ENCODE measurements around the gene DOC2A. TPM values are rescaled to one million over a fixed set of nuclear protein-coding genes. Genes with fewer than 3 reads are reported as not detected.

The DOC2A gene
- total and polyA plus RNA-seq, 9 of the 15 experiments (the other 6 are each of a cell fraction or from before 2014, with no cell fraction given), result 0.03 to 0.38 (median 0.28) TPM; not detected in 1

GRCh38 chr16:30009085-30009862 is 1.6 kb downstream of the DOC2A start:
- DNase-seq (ENCODE audit: extremely low read depth in 1 of 4, low spot score in 3 of 4) (no peak), FAIRE-seq (no peak), ATAC-seq (no peak)
- H3K9me3 ChIP-seq (replicated peaks; ENCODE audit: control insufficient read depth, insufficient read depth, low read depth, low read length), result no peaks in the 10 kb centered on the region
- intact Hi-C loops (cut with micrococcal nuclease) (loop anchor here (5.0 kb wide), 1 partner anchor 147 kb away; the partner anchor contains the start of gene CDIPT), in situ Hi-C loops (cut with MboI) (no loop called here)
- no peaks in the 10 kb centered on the region for H3K79me2 ChIP-seq (ENCODE audit: control insufficient read depth, insufficient read depth, low read length)
- no peaks in the 10 kb centered on the region for H3K9me1 ChIP-seq (ENCODE audit: control insufficient read depth, insufficient read depth, low read length)
- H3K4me3 ChIP-seq, result no peak overlapping the region
- peaks cover 0 to 9% of the 10 kb centered on the region in 2 experiments; a peak in 3 of 5 replicates for H3K27me3 ChIP-seq (ENCODE audit: control insufficient read depth in 2 of 2, insufficient read depth in 2 of 2, low read length in 2 of 2)
- no TSS peak for BruUV-seq (replicated peaks)
- peaks cover 5% of the 10 kb centered on the region; the same call in 1 of the 2 replicates for H4K20me1 ChIP-seq (replicated peaks; ENCODE audit: control insufficient read depth, insufficient read depth, low read length)
- H3K36me3 ChIP-seq (ENCODE audit: control insufficient read depth, insufficient read depth, low read length), result peaks cover 2% of the 10 kb centered on the region; the same call in 1 of the 3 replicates
- H2AFZ ChIP-seq (ENCODE audit: low read depth, low read length), result no peak overlapping the region
- no peak overlapping the region for H3K4me2 ChIP-seq (ENCODE audit: insufficient read depth, low read length)
- 10% methylated on average over 14 of the region's 26 CpGs for WGBS (ENCODE audit: insufficient coverage, low coverage, missing lambda C conversion rate)
- ChIA-PET POLR2A (interaction anchor here (0.6 to 1.4 kb wide), 3 partner anchors 13 to 36 kb away, joined by 3 read pairs; partner anchors contain the start of genes INO80E and TAOK2), CTCF (ENCODE audit: low intra/inter-chr PET ratio) (no interaction called here)
- H3K9ac ChIP-seq (ENCODE audit: insufficient read depth in 1 of 2, low read depth in 2 of 2, low read length in 2 of 2), result peak overlapping the region in 1 of 2 experiments; percentile 52; a peak in 1 of 4 replicates
- H3K4me1 ChIP-seq (replicated peaks in 1 of 2; ENCODE audit: control insufficient read depth in 2 of 2, insufficient read depth in 2 of 2, low read length in 2 of 2), result peaks cover 0 to 67% of the 10 kb centered on the region in 2 experiments; a peak in 2 of 5 replicates
- no peak overlapping the region for H3K27ac ChIP-seq (ENCODE audit: extremely low read depth, low read depth, low read length)
- TF ChIP-seq XRCC3 (IDR thresholded peaks at IDR 0.05) (no peak), ZMIZ1 (IDR thresholded peaks at IDR 0.05; ENCODE audit: low read depth in 2 of 2, low read length in 2 of 2) (no peak), PCBP1 (IDR thresholded peaks at IDR 0.05; ENCODE audit: low read depth, low read length, poor library complexity, severe bottlenecking) (no peak), ZNF778 (CRISPR knock-in tag; IDR thresholded peaks at IDR 0.05) (no peak), SIN3B (IDR thresholded peaks at IDR 0.05; ENCODE audit: low read depth) (no peak), STAT5B (CRISPR knock-in tag; IDR thresholded peaks at IDR 0.05) (no peak), HDAC8 (tag; IDR thresholded peaks at IDR 0.05) (no peak), PRPF4 (IDR thresholded peaks at IDR 0.05; ENCODE audit: insufficient read depth, low read depth, low read length, poor library complexity, severe bottlenecking) (no peak), DNMT1 (IDR thresholded peaks at IDR 0.05) (no peak)
- TF ChIP-seq, protein P1, sequence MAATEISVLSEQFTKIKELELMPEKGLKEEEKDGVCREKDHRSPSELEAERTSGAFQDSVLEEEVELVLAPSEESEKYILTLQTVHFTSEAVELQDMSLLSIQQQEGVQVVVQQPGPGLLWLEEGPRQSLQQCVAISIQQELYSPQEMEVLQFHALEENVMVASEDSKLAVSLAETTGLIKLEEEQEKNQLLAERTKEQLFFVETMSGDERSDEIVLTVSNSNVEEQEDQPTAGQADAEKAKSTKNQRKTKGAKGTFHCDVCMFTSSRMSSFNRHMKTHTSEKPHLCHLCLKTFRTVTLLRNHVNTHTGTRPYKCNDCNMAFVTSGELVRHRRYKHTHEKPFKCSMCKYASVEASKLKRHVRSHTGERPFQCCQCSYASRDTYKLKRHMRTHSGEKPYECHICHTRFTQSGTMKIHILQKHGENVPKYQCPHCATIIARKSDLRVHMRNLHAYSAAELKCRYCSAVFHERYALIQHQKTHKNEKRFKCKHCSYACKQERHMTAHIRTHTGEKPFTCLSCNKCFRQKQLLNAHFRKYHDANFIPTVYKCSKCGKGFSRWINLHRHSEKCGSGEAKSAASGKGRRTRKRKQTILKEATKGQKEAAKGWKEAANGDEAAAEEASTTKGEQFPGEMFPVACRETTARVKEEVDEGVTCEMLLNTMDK (IDR thresholded peaks at IDR 0.05; ENCODE audit: borderline replicate concordance, insufficient read depth, low read depth, low read length, poor library complexity, severe bottlenecking), result no peak
